Mesodermal cell (in vitro differentiated cells): ENCODE results near the gene ALB.

ENCODE experiments used
- H3K27ac ChIP-seq: 2 replicates; pipeline ENCODE4 v1.7.0; 2013; ENCODE audit warnings: mild to moderate bottlenecking, low read depth, low read length, moderate library complexity; ENCODE audit not compliant: severe bottlenecking
- H3K36me3 ChIP-seq: 2 replicates; pipeline ENCODE4 v1.7.1; 2013; ENCODE audit warnings: mild to moderate bottlenecking, low read length, moderate library complexity; ENCODE audit not compliant: control insufficient read depth, insufficient read depth
- H3K4me1 ChIP-seq: one replicate; pipeline ENCODE4 v1.7.1; 2013; ENCODE audit warnings: mild to moderate bottlenecking, low read length; ENCODE audit not compliant: insufficient read depth, control insufficient read depth, poor library complexity, severe bottlenecking
- H3K4me3 ChIP-seq: 2 replicates; pipeline ENCODE4 v1.7.0; 2013; ENCODE audit warnings: low read length, control low read depth, mild to moderate bottlenecking; ENCODE audit not compliant: insufficient read depth, poor library complexity, severe bottlenecking; ENCODE audit errors: extremely low read depth
- H3K9me3 ChIP-seq: 2 replicates; pipeline ENCODE4 v1.7.1; 2013; ENCODE audit warnings: mild to moderate bottlenecking, low read length, moderate library complexity; ENCODE audit not compliant: control insufficient read depth
- WGBS, 2 experiments: methylation state at CpG; one replicate each; pipeline ENCODE4 v1.1.5; 2013; ENCODE audit warnings: missing lambda C conversion rate in 2 of 2; ENCODE audit not compliant: insufficient coverage in 2 of 2; 5-methylcytosine and 5-hydroxymethylcytosine counted together

The ALB gene

DNA sequence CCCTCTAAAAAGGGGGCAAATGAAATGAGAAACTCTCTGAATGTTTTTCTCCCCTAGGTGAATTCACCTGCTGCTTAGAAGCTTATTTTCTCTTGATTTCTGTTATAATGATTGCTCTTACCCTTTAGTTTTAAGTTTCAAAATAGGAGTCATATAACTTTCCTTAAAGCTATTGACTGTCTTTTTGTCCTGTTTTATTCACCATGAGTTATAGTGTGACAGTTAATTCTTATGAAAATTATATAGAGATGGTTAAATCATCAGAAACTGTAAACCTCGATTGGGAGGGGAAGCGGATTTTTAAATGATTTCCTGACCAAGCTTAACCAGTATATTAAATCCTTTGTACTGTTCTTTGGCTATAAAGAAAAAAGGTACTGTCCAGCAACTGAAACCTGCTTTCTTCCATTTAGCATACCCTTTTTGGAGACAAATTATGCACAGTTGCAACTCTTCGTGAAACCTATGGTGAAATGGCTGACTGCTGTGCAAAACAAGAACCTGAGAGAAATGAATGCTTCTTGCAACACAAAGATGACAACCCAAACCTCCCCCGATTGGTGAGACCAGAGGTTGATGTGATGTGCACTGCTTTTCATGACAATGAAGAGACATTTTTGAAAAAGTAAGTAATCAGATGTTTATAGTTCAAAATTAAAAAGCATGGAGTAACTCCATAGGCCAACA lies 4.2 kb downstream of the ALB start:
- WGBS, 2 experiments: 50% methylated on average over 1 of the region's 4 CpGs; no CpG with 5 or more reads in 1 of the 2 experiments
- Histone ChIP-seq H3K4me1 (no peaks in the 10 kb centered on the region), H3K27ac (no peak overlapping the region), H3K9me3 (no peaks in the 10 kb centered on the region), H3K4me3 (no peak overlapping the region), H3K36me3 (no peaks in the 10 kb centered on the region)

DNA sequence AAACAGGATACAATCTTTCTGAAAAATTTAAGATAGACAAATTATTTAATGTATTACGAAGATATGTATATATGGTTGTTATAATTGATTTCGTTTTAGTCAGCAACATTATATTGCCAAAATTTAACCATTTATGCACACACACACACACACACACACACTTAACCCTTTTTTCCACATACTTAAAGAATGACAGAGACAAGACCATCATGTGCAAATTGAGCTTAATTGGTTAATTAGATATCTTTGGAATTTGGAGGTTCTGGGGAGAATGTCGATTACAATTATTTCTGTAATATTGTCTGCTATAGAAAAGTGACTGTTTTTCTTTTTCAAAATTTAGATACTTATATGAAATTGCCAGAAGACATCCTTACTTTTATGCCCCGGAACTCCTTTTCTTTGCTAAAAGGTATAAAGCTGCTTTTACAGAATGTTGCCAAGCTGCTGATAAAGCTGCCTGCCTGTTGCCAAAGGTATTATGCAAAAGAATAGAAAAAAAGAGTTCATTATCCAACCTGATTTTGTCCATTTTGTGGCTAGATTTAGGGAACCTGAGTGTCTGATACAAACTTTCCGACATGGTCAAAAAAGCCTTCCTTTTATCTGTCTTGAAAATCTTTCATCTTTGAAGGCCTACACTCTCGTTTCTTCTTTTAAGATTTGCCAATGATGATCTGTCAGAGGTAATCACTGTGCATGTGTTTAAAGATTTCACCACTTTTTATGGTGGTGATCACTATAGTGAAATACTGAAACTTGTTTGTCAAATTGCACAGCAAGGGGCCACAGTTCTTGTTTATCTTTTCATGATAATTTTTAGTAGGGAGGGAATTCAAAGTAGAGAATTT lies 5.2 kb downstream of the ALB start:
- H3K4me3 ChIP-seq: no peak overlapping the region
- H3K36me3 ChIP-seq: no peaks in the 10 kb centered on the region
- no peak overlapping the region for H3K27ac ChIP-seq
- no peaks in the 10 kb centered on the region for H3K9me3 ChIP-seq
- 80 to 95% methylated on average over 2 of the region's 6 CpGs for WGBS, 2 experiments
- H3K4me1 ChIP-seq: no peaks in the 10 kb centered on the region

DNA sequence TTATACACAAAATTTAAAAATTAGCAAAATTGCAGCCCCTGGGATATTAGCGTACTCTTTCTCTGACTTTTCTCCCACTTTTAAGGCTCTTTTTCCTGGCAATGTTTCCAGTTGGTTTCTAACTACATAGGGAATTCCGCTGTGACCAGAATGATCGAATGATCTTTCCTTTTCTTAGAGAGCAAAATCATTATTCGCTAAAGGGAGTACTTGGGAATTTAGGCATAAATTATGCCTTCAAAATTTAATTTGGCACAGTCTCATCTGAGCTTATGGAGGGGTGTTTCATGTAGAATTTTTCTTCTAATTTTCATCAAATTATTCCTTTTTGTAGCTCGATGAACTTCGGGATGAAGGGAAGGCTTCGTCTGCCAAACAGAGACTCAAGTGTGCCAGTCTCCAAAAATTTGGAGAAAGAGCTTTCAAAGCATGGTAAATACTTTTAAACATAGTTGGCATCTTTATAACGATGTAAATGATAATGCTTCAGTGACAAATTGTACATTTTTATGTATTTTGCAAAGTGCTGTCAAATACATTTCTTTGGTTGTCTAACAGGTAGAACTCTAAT lies 6.0 kb downstream of the ALB start:
- Histone ChIP-seq H3K4me3 (no peak overlapping the region), H3K36me3 (no peaks in the 10 kb centered on the region), H3K4me1 (no peaks in the 10 kb centered on the region), H3K27ac (no peak overlapping the region), H3K9me3 (no peaks in the 10 kb centered on the region)
- 91 to 92% methylated on average over 5 of the region's 8 CpGs for WGBS, 2 experiments

DNA sequence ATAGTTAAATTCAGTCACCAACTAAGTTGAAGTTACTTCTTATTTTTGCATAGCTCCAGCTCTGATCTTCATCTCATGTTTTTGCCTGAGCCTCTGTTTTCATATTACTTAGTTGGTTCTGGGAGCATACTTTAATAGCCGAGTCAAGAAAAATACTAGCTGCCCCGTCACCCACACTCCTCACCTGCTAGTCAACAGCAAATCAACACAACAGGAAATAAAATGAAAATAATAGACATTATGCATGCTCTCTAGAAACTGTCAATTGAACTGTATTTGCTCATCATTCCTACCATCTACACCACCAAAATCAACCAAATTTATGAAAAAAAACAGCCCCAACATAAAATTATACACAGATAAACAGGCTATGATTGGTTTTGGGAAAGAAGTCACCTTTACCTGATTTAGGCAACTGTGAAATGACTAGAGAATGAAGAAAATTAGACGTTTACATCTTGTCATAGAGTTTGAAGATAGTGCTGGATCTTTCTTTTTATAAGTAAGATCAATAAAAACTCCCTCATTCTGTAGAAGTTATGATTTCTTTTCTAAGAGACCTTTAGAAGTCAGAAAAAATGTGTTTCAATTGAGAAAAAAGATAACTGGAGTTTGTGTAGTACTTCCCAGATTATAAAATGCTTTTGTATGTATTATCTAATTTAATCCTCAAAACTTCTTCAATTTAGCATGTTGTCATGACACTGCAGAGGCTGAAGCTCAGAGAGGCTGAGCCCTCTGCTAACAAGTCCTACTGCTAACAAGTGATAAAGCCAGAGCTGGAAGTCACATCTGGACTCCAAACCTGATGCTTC lies 7.0 kb downstream of the ALB start:
- WGBS, 2 experiments: 100% methylated on average over 1 of the region's 3 CpGs; no CpG with 5 or more reads in 1 of the 2 experiments

DNA sequence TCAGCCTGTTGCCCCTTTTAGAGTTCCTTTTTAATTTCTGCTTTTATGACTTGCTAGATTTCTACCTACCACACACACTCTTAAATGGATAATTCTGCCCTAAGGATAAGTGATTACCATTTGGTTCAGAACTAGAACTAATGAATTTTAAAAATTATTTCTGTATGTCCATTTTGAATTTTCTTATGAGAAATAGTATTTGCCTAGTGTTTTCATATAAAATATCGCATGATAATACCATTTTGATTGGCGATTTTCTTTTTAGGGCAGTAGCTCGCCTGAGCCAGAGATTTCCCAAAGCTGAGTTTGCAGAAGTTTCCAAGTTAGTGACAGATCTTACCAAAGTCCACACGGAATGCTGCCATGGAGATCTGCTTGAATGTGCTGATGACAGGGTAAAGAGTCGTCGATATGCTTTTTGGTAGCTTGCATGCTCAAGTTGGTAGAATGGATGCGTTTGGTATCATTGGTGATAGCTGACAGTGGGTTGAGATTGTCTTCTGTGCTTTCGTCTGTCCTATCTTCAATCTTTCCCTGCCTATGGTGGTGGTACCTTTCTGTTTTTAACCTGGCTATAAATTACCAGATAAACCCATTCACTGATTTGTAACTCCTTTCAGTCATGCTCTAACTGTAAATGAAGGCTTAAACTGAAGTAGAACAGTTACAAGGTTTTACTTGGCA lies 7.8 kb downstream of the ALB start:
- H3K4me1 ChIP-seq: no peaks in the 10 kb centered on the region
- H3K4me3 ChIP-seq: no peak overlapping the region
- H3K9me3 ChIP-seq: no peaks in the 10 kb centered on the region
- no peak overlapping the region for H3K27ac ChIP-seq
- no peaks in the 10 kb centered on the region for H3K36me3 ChIP-seq
- 92 to 95% methylated on average over 5 of the region's 8 CpGs for WGBS, 2 experiments

More for the DNA sequence above, 7.0 kb downstream of the ALB start:
- H3K4me1 ChIP-seq: no peaks in the 10 kb centered on the region
- no peaks in the 10 kb centered on the region for H3K9me3 ChIP-seq
- no peak overlapping the region for H3K27ac ChIP-seq
- no peak overlapping the region for H3K4me3 ChIP-seq
- H3K36me3 ChIP-seq: no peaks in the 10 kb centered on the region

DNA sequence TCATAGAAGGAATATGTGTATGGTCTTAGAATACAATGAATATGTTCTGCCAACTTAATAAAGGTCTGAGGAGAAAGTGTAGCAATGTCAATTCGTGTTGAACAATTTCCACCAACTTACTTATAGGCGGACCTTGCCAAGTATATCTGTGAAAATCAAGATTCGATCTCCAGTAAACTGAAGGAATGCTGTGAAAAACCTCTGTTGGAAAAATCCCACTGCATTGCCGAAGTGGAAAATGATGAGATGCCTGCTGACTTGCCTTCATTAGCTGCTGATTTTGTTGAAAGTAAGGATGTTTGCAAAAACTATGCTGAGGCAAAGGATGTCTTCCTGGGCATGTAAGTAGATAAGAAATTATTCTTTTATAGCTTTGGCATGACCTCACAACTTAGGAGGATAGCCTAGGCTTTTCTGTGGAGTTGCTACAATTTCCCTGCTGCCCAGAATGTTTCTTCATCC lies 9.2 kb downstream of the ALB start:
- Histone ChIP-seq H3K4me3 (no peak overlapping the region), H3K36me3 (no peaks in the 10 kb centered on the region), H3K4me1 (no peaks in the 10 kb centered on the region), H3K27ac (no peak overlapping the region), H3K9me3 (no peaks in the 10 kb centered on the region)
- WGBS, 2 experiments: 81 to 96% methylated on average over 2 to 3 of the region's 4 CpGs

DNA sequence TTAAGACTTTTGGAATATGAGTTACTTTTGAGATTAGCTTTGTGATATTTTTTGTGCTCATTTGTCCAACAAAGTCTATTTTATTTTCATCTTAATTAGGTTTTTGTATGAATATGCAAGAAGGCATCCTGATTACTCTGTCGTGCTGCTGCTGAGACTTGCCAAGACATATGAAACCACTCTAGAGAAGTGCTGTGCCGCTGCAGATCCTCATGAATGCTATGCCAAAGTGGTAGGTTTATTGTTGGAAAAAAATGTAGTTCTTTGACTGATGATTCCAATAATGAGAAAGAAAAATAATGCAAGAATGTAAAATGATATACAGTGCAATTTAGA lies 10.8 kb downstream of the ALB start:
- Histone ChIP-seq H3K9me3 (no peaks in the 10 kb centered on the region), H3K4me3 (no peak overlapping the region), H3K27ac (no peak overlapping the region), H3K4me1 (no peaks in the 10 kb centered on the region), H3K36me3 (no peaks in the 10 kb centered on the region)
- WGBS, 2 experiments: 80 to 87% methylated on average over 1 to 2 of the region's 2 CpGs

DNA sequence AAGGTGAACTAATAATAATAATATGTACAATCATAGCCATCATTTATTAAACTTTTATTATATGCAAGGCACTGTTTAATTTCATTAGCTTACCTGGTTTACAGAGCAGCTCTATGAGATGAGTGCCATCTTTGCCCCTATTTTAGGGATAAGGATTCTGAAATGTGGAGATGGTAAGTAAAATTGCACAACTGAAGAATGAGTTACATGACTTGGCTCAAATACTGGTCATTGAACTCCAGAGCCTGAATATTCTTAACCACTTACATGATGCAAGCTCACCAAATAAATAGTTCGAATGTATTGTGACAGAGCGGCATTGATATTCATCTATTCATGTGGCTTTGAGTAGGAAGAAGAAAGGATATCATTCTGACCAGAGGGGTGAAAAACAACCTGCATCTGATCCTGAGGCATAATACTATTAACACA lies 11.7 kb downstream of the ALB start:
- 100% methylated on average over 2 of the region's 2 CpGs; no CpG with 5 or more reads in 1 of the 2 experiments for WGBS, 2 experiments
- no peaks in the 10 kb centered on the region for H3K4me1 ChIP-seq
- no peak overlapping the region for H3K27ac ChIP-seq
- no peaks in the 10 kb centered on the region for H3K36me3 ChIP-seq
- H3K9me3 ChIP-seq: no peaks in the 10 kb centered on the region
- H3K4me3 ChIP-seq: no peak overlapping the region

DNA sequence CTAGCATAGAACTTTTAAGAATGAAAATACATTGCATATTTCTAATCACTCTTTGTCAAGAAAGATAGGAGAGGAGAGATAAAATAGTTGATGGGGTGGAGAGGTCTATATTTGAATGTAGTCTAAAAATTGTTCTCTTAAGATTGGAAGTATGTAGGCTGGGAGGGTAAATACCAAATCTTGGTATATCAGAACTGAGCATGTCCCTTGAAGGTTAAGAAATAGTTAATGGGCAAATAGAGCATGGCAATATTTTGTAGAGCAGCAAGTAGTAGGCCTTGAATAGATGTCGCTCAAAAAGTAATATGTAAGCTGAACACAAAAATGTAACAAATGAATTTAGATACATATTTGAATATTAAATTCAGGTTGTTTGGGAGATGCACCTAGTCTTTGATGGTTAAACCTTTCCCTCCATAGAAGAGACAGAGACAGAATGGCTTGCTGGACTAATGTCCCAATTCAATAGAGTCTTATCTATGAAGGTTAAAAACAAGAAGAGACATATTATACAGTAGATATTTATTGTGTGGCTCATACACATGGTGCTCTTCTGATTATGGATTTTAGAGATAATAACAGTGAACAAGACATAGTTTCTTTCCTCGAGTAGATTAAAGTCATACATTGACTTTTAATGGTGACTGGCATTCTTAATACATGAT lies 12.5 kb downstream of the ALB start:
- H3K4me1 ChIP-seq: no peaks in the 10 kb centered on the region
- WGBS, 2 experiments: no CpG with 5 or more reads among the region's 2 CpGs
- H3K4me3 ChIP-seq: no peak overlapping the region
- H3K27ac ChIP-seq: no peak overlapping the region
- no peaks in the 10 kb centered on the region for H3K36me3 ChIP-seq
- H3K9me3 ChIP-seq: no peaks in the 10 kb centered on the region
